ENCODE data around the gene PDXDC1.

PDXDC1 gene

GRCh38 chr16:15031179-15031578, 56.4 kb downstream of the PDXDC1 start:
- Mint-ChIP-seq H3K4me3 (no peak overlapping the region), H3K9me3 (no peaks in the 10 kb centered on the region), H3K27ac (no peak overlapping the region), H3K27me3 (ENCODE audit: low read depth) (peaks cover 3% of the 10 kb centered on the region), H3K36me3 (ENCODE audit: low read depth) (peaks cover 76% of the 10 kb centered on the region), H3K4me1 (peaks cover 29% of the 10 kb centered on the region)
- TF ChIP-seq, protein P1, sequence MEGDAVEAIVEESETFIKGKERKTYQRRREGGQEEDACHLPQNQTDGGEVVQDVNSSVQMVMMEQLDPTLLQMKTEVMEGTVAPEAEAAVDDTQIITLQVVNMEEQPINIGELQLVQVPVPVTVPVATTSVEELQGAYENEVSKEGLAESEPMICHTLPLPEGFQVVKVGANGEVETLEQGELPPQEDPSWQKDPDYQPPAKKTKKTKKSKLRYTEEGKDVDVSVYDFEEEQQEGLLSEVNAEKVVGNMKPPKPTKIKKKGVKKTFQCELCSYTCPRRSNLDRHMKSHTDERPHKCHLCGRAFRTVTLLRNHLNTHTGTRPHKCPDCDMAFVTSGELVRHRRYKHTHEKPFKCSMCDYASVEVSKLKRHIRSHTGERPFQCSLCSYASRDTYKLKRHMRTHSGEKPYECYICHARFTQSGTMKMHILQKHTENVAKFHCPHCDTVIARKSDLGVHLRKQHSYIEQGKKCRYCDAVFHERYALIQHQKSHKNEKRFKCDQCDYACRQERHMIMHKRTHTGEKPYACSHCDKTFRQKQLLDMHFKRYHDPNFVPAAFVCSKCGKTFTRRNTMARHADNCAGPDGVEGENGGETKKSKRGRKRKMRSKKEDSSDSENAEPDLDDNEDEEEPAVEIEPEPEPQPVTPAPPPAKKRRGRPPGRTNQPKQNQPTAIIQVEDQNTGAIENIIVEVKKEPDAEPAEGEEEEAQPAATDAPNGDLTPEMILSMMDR (IDR thresholded peaks at IDR 0.05; ENCODE audit: unreplicated experiment in 3 of 3) = no peak

GRCh38 chr16:15031586-15031985, 56.8 kb downstream of the PDXDC1 start:
- no peak overlapping the region for H3K27ac Mint-ChIP-seq
- no peaks in the 10 kb centered on the region for H3K9me3 Mint-ChIP-seq
- H3K4me3 Mint-ChIP-seq = no peak overlapping the region
- TF ChIP-seq, protein P1 (IDR thresholded peaks at IDR 0.05; ENCODE audit: unreplicated experiment in 3 of 3) = no peak
- peaks cover 3% of the 10 kb centered on the region for H3K27me3 Mint-ChIP-seq (ENCODE audit: low read depth)
- peaks cover 74% of the 10 kb centered on the region for H3K36me3 Mint-ChIP-seq (ENCODE audit: low read depth)
- peaks cover 29% of the 10 kb centered on the region for H3K4me1 Mint-ChIP-seq

DNA sequence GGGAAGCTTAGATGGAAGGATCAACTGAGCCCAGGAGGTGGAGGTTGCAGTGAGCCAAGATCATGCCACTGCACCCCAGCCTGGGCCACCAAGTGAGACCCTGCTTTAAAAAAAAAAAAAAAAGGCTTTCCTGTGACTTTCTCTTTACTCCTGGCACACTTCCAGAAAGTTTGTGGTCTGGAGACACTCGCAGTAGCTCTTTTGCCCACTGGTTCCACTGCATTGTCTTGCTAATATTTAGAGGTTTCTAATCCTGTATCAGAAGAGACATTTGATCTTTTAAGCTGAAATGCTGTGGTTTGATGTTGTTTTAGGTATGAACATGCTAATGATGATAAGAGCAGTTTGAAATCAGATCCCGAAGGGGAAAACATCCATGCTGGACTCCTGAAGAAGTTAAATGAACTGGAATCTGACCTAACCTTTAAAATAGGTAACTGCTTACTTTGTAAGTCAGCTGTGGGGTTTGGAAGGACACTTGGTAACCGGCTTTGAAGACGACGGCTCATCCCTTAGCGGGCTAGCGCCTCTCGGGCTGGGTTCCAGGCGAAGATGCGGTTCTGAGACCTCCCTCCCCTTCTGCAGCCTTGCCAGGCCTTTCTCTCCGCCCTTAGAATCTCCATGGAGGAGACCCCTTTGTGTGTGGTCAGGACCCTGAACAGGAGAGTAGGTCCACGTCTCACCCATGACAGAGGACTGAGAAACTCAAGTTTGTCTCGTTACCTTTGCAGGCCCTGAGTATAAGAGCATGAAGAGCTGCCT, 57.9 kb downstream of the PDXDC1 start:
- H3K36me3 Mint-ChIP-seq (ENCODE audit: low read depth) = peaks cover 77% of the 10 kb centered on the region
- H3K4me3 Mint-ChIP-seq = no peak overlapping the region
- H3K4me1 Mint-ChIP-seq = peaks cover 29% of the 10 kb centered on the region
- H3K27me3 Mint-ChIP-seq (ENCODE audit: low read depth) = peaks cover 3% of the 10 kb centered on the region
- TF ChIP-seq, protein P1 (IDR thresholded peaks at IDR 0.05; ENCODE audit: unreplicated experiment in 3 of 3) = no peak
- no peaks in the 10 kb centered on the region for H3K9me3 Mint-ChIP-seq
- peak overlapping the region in 1 of 3 experiments; percentile 31 for H3K27ac Mint-ChIP-seq

DNA sequence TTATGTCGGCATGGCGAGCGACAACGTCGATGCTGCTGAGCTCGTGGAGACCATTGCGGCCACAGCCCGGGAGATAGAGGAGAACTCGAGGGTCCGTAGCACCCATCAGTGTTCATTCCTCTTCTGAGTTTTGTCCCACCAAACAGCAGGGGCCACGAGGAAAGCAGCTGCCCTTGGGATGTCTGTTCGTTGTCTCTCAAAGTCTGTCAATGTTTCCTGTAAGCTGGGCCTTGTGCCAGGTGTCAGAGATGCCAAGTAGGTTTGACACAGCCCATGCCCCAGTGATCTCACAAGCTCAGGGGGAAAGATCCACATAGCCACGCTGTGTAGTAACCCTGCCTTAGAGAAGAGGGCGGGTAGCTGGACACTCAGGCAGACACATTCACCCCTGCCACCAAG, 58.5 kb downstream of the PDXDC1 start:
- Mint-ChIP-seq H3K4me1 (peaks cover 29% of the 10 kb centered on the region), H3K27ac (peak overlapping the region in 1 of 3 experiments; percentile 31), H3K27me3 (ENCODE audit: low read depth) (peaks cover 3% of the 10 kb centered on the region), H3K9me3 (no peaks in the 10 kb centered on the region), H3K36me3 (ENCODE audit: low read depth) (peaks cover 75% of the 10 kb centered on the region), H3K4me3 (no peak overlapping the region)
- TF ChIP-seq, protein P1 (IDR thresholded peaks at IDR 0.05; ENCODE audit: unreplicated experiment in 3 of 3) = no peak

GRCh38 chr16:15034266-15035162, 59.7 kb downstream of the PDXDC1 start:
- TF ChIP-seq, protein P1 (IDR thresholded peaks at IDR 0.05; ENCODE audit: unreplicated experiment in 3 of 3) = no peak
- H3K4me1 Mint-ChIP-seq = peaks cover 18% of the 10 kb centered on the region
- H3K27ac Mint-ChIP-seq = peak overlapping the region; percentile 26 to 81 (median 37)
- H3K27me3 Mint-ChIP-seq (ENCODE audit: low read depth) = peaks cover 3% of the 10 kb centered on the region
- H3K9me3 Mint-ChIP-seq = no peaks in the 10 kb centered on the region
- no peak overlapping the region for H3K4me3 Mint-ChIP-seq
- peaks cover 75% of the 10 kb centered on the region for H3K36me3 Mint-ChIP-seq (ENCODE audit: low read depth)
